ENCODE data around the gene LLCFC1. TPM values are rescaled to one million over a fixed set of nuclear protein-coding genes. Genes with fewer than 3 reads are reported as not detected.

The LLCFC1 gene
- total and polyA plus RNA-seq, 2 of the 8 experiments (the other 6 are each of a cell fraction or from before 2014, with no cell fraction given): not detected

GRCh38 chr7:142913051-142913450 lies 26.2 kb upstream of the LLCFC1 start:
- 89% methylated on average over 3 of the region's 3 CpGs; no CpG with 5 or more reads in 1 of the 2 experiments for WGBS, 2 experiments (ENCODE audit: extremely low coverage in 1 of 2, insufficient coverage in 1 of 2, insufficient read length in 1 of 2, insufficient replicate concordance in 2 of 2, low coverage in 1 of 2, low lambda C conversion rate in 2 of 2, missing lambda C conversion rate in 1 of 2)
- CTCF ChIA-PET (ENCODE audit: partially characterized antibody): interaction anchor here (1.1 to 4.3 kb wide), 3 partner anchors 12 to 19 kb away, joined by 4 to 31 read pairs (median 16); no protein-coding TSS in a partner anchor
- POLR2A ChIA-PET (ENCODE audit: partially characterized antibody): no interaction called here
- TF ChIP-seq POLR2AphosphoS5 (IDR thresholded peaks at IDR 0.05; ENCODE audit: low read depth, low read length) (no peak), TAF1 (IDR thresholded peaks at IDR 0.05; ENCODE audit: low read depth, low read length) (no peak), BACH1 (IDR thresholded peaks at IDR 0.05; ENCODE audit: low read length) (no peak), NRF1 (IDR thresholded peaks at IDR 0.05; ENCODE audit: low read depth, low read length) (no peak), CEBPB (IDR thresholded peaks at IDR 0.05; ENCODE audit: low read depth, low read length) (no peak), CHD1 (IDR thresholded peaks at IDR 0.05; ENCODE audit: low read depth, low read length) (no peak), GABPA (IDR thresholded peaks at IDR 0.05; ENCODE audit: borderline replicate concordance, insufficient read depth, low read length) (no peak), BRCA1 (IDR thresholded peaks at IDR 0.05; ENCODE audit: low read depth, low read length) (no peak), TEAD4 (IDR thresholded peaks at IDR 0.05; ENCODE audit: low read depth, low read length) (no peak), POLR2A (IDR thresholded peaks at IDR 0.05; ENCODE audit: control extremely low read depth in 1 of 2, low read depth in 2 of 2, low read length in 2 of 2) (no peak), MAFK (IDR thresholded peaks at IDR 0.05; ENCODE audit: low read depth, low read length) (no peak), GTF2F1 (IDR thresholded peaks at IDR 0.05; ENCODE audit: borderline replicate concordance, low read depth, low read length) (no peak), SP2 (IDR thresholded peaks at IDR 0.05; ENCODE audit: low read length) (no peak), USF2 (IDR thresholded peaks at IDR 0.05; ENCODE audit: low read length) (no peak), CBX8 (IDR thresholded peaks at IDR 0.05; ENCODE audit: borderline replicate concordance, low read depth, low read length) (no peak), CREB1 (IDR thresholded peaks at IDR 0.05) (no peak)

More at GRCh38 chr7:142913051-142913450, 26.2 kb upstream of the LLCFC1 start:
- Histone ChIP-seq H3K18ac (ENCODE audit: extremely low read depth, low read length) (no peak overlapping the region), H3K56ac (replicated peaks; ENCODE audit: insufficient read length, low read depth, low read length) (no peak overlapping the region), H2BK120ac (replicated peaks; ENCODE audit: low read depth, low read length) (no peak overlapping the region), H3K4me2 (ENCODE audit: insufficient read depth in 1 of 2, low read depth in 2 of 2, low read length in 2 of 2) (no peak overlapping the region), H3K9me3 (ENCODE audit: insufficient read depth in 2 of 2, low read depth in 1 of 2, low read length in 1 of 2) (no peaks in the 10 kb centered on the region), H3K4me1 (replicated peaks in 1 of 4; ENCODE audit: control insufficient read depth in 3 of 4, insufficient read depth in 4 of 4, low read length in 3 of 4) (no peaks in the 10 kb centered on the region), H3K14ac (ENCODE audit: insufficient read length) (no peak overlapping the region), H3K4ac (replicated peaks; ENCODE audit: insufficient read length, low read depth, low read length) (no peak overlapping the region), H2AFZ (ENCODE audit: low read length) (no peak overlapping the region), H4K91ac (replicated peaks; ENCODE audit: insufficient read length, low read length) (no peak overlapping the region), H3K23me2 (ENCODE audit: low read depth, low read length) (no peaks in the 10 kb centered on the region), H3K36me3 (ENCODE audit: control insufficient read depth in 2 of 4, insufficient read depth in 4 of 4, low read length in 3 of 4) (no peaks in the 10 kb centered on the region), H3K4me3 (ENCODE audit: extremely low read depth in 1 of 4, insufficient read depth in 2 of 4, low read depth in 3 of 4, low read length in 4 of 4) (no peak overlapping the region), H4K5ac (ENCODE audit: insufficient read length, low read depth, low read length) (no peak overlapping the region), H4K8ac (ENCODE audit: extremely low read depth, insufficient read depth, low read length) (no peak overlapping the region), H3K27me3 (replicated peaks in 1 of 4; ENCODE audit: control insufficient read depth in 3 of 4, extremely low read depth in 1 of 4, insufficient read depth in 3 of 4, low read length in 3 of 4) (no peaks in the 10 kb centered on the region), H2AK5ac (ENCODE audit: low read depth, low read length) (no peak overlapping the region), H3K9ac (replicated peaks in 1 of 4; ENCODE audit: extremely low read depth in 1 of 4, low read depth in 3 of 4, low read length in 3 of 4) (no peak overlapping the region), H3K23ac (ENCODE audit: insufficient read length) (no peak overlapping the region), H2BK15ac (ENCODE audit: low read length) (no peak overlapping the region), H4K20me1 (replicated peaks in 1 of 2; ENCODE audit: control insufficient read depth in 1 of 2, insufficient read depth in 2 of 2, low read length in 2 of 2) (no peaks in the 10 kb centered on the region), H2BK5ac (ENCODE audit: low read depth, low read length) (no peak overlapping the region), H3K27ac (ENCODE audit: low read depth, low read length) (no peak overlapping the region), H3K79me1 (ENCODE audit: low read depth, low read length) (no peaks in the 10 kb centered on the region), H3K79me2 (ENCODE audit: control insufficient read depth in 1 of 2, insufficient read depth in 2 of 2, low read length in 2 of 2) (no peaks in the 10 kb centered on the region), H2BK20ac (ENCODE audit: low read length) (no peak overlapping the region), H2BK12ac (ENCODE audit: low read depth, low read length) (no peak overlapping the region)
- DNase-seq (ENCODE audit: low read depth in 1 of 2, low spot score in 2 of 2): no peak
- no peak for FAIRE-seq
